Brain microvascular endothelial cell (primary cell): Measurements from ENCODE around the gene PTPRO.

Experiments used
- DNase-seq: peaks from one replicate; pipeline ENCODE4 v3.0.0-alpha.2; 2020
- H3K27ac ChIP-seq: fragments of 250-450 bp; sonication (Bioruptor Pico); 2 replicates; pipeline ENCODE4 v1.5.1; 2020; ENCODE audit warnings: mild to moderate bottlenecking, moderate library complexity
- H3K27me3 ChIP-seq: fragments of 250-450 bp; sonication (Bioruptor Pico); replicated peaks from 2 replicates; pipeline ENCODE4 v1.5.1; 2020; ENCODE audit warnings: mild to moderate bottlenecking
- H3K36me3 ChIP-seq: fragments of 250-450 bp; sonication (Bioruptor Pico); replicated peaks from 2 replicates; pipeline ENCODE4 v1.5.1; 2020; ENCODE audit warnings: mild to moderate bottlenecking
- H3K4me3 ChIP-seq: 2 replicates; pipeline ENCODE4 v1.5.1; 2011; ENCODE audit warnings: low read depth, mild to moderate bottlenecking, control low read depth, low read length, moderate library complexity
- CTCF ChIP-seq: IDR thresholded peaks from 2 replicates; pipeline ENCODE4 v1.5.1; 2011; ENCODE audit warnings: low read depth, mild to moderate bottlenecking, moderate library complexity, low read length, control low read depth, inconsistent platforms; ENCODE audit errors: missing control alignments
- in situ Hi-C: cut with HindIII; loops from 2 replicates; pipeline ENCODE4 v1.10.0; 2017; ENCODE audit warnings: low sequenced_read_pairs, low pct_ligation_motif_present

The PTPRO gene

GRCh38 chr12:15280930-15281329 is 41.4 kb upstream of the PTPRO start:
- H3K36me3 ChIP-seq = no peaks in the 10 kb centered on the region
- no peak for TF ChIP-seq CTCF
- H3K27me3 ChIP-seq = no peaks in the 10 kb centered on the region
- DNase-seq = no peak
- no peak overlapping the region for H3K27ac ChIP-seq
- in situ Hi-C loops = no loop called here
- no peak overlapping the region for H3K4me3 ChIP-seq

GRCh38 chr12:15289192-15289591 is 33.1 kb upstream of the PTPRO start:
- no peak for DNase-seq
- Histone ChIP-seq H3K27me3 (no peaks in the 10 kb centered on the region), H3K36me3 (no peaks in the 10 kb centered on the region), H3K4me3 (no peak overlapping the region), H3K27ac (no peak overlapping the region)
- in situ Hi-C loops = no loop called here
- no peak for TF ChIP-seq CTCF

- in situ Hi-C loops = no loop called here
Observed at GRCh38 chr12:15293731-15294130, 28.6 kb upstream of the PTPRO start.

GRCh38 chr12:15299947-15300346 is 22.4 kb upstream of the PTPRO start:
- TF ChIP-seq CTCF = no peak
- Histone ChIP-seq H3K27ac (no peak overlapping the region), H3K36me3 (no peaks in the 10 kb centered on the region), H3K27me3 (no peaks in the 10 kb centered on the region), H3K4me3 (no peak overlapping the region)
- in situ Hi-C loops = no loop called here
- no peak for DNase-seq

More at GRCh38 chr12:15293731-15294130, 28.6 kb upstream of the PTPRO start:
- Histone ChIP-seq H3K36me3 (no peaks in the 10 kb centered on the region), H3K27ac (no peak overlapping the region), H3K4me3 (no peak overlapping the region), H3K27me3 (no peaks in the 10 kb centered on the region)
- no peak for TF ChIP-seq CTCF
- no peak for DNase-seq

GRCh38 chr12:15304296-15304695 is 18.0 kb upstream of the PTPRO start:
- H3K27me3 ChIP-seq = no peaks in the 10 kb centered on the region
- TF ChIP-seq CTCF = no peak
- in situ Hi-C loops = no loop called here
- no peak for DNase-seq
- H3K27ac ChIP-seq = no peak overlapping the region
- H3K4me3 ChIP-seq = no peak overlapping the region
- no peaks in the 10 kb centered on the region for H3K36me3 ChIP-seq

GRCh38 chr12:15306605-15307004 is 15.7 kb upstream of the PTPRO start:
- TF ChIP-seq CTCF = no peak
- no peaks in the 10 kb centered on the region for H3K27me3 ChIP-seq
- in situ Hi-C loops = no loop called here
- no peak overlapping the region for H3K27ac ChIP-seq
- no peak overlapping the region for H3K4me3 ChIP-seq
- no peaks in the 10 kb centered on the region for H3K36me3 ChIP-seq
- DNase-seq = no peak
